GM21360 (cell line): ENCODE measurements around the gene ATCAY.
"Not testable (repeated sequence)": the region's sequence is repeated elsewhere in the genome, so short reads cannot be mapped to it uniquely, and the experiment has no call there.

ENCODE experiments used
- ATAC-seq: cut with Tn5 transposase; IDR thresholded peaks from one replicate; pipeline ENCODE4 v1.9.1; 2021; ENCODE audit warnings: mild to moderate bottlenecking, moderate library complexity; ENCODE audit not compliant: unreplicated experiment

The ATCAY gene

DNA sequence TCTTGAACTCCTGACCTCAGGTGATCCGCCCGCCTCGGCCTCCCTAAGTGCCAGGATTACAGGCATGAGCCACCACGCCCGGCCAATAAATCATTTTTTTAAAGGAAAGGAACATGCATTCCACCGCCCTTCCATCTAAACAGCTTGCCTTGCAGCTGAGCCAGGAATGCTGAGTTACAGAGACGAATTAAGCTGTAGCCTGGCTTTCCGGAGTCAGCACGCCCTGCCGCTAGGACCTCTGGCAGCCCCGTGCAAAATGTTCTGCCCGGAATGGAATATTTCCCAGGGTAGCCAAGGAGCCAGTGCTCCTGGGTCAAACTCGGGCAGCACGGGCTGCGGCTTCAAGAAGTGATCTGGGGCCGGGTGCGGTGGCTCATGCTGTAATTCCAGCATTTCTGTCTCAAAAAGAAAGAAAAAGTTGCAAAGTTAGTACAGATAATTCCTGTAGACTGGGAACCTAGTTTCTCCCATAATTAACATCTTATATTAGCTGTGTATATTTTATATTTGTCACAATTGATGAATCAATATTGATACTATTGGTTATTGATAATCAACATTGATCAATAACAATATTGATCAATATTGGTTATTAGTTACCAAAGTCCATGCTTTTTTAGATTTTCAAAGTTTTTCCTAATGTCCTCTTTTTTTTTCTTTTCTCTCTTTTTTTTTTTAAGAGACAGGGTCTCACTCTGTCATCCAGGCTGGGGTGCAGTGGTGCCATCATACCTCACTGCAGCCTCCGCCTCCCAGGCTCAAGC, 19.2 kb downstream of the ATCAY start:
- ATAC-seq, result no peak

DNA sequence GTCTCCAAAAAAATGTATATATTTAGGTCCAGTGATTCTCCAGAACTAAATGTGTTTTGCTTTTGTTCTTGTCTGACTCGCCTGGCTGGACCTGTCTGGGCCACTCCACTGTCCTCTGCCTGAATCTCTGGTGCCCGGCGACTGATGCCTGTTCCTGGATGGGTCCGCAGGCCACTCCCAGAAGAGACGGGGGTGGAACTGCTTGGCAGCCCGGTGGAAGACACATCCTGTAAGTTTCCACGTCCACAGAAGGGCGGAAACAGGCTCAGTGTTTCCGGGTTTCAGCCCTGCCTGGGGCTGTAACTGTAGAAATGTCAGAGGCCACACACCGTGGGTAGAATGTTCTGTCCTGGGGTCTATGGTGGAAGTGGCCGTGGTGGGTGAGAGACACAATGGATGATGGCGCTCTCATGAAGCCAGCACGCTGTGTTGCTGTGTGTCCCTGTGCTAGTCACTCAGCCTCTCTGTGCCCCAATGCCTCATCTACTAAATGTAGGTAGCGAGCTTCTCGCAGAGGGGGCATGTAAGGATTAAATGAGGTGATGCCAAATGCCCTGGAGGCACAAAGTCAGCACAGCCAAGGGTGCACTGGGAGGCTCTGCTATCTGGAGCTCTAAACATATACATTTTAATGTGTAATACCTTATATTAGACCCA, 22.0 kb downstream of the ATCAY start:
- no peak for ATAC-seq

DNA sequence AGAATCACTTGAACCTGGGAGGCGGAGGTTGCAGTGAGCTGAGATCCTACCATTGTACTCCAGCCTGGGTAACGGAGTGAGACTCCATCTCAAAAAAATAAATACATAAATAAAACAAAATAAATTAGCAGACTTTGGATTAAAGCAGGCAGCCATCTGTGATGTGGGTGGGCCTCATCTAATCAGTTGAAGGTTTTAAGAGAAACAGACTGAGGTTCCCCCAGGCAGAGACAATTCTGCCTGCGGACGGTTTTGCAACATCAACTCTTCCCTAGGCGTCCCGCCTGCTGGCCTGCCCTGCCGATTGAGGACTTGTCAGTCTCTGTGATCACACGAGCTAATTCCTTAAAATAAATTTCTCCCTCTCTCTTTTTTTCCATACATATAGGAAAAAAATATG, 23.7 kb downstream of the ATCAY start:
- no peak for ATAC-seq

DNA sequence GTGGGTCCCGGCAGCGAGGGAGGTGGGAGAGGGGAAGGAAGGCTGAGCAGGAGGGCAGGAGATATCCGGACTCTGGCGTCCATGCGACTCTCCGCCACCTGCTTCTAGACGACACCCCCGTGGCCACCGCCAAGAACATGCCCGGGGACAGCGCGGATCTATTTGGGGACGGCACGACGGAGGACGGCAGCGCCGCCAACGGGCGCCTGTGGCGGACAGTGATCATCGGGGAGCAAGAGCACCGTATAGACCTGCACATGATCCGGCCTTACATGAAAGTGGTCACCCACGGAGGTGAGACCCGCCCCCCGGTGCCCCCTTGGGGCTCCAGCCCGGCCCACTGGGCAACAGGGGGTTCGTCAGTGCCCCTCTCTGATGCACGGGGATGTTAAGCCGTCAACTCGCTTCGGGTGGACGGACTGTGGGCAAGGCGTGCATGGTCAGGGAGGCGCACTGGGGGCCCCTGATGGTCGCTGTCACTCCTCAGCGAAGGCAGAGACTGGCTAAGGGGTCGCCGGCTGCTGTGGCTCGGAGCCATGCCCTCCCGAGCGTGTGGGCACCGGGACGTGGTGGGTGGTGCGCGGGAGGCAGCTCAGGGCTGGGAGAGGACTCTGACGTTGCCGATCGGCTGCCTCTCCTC, 27.3 kb downstream of the ATCAY start:
- ATAC-seq, result no peak

DNA sequence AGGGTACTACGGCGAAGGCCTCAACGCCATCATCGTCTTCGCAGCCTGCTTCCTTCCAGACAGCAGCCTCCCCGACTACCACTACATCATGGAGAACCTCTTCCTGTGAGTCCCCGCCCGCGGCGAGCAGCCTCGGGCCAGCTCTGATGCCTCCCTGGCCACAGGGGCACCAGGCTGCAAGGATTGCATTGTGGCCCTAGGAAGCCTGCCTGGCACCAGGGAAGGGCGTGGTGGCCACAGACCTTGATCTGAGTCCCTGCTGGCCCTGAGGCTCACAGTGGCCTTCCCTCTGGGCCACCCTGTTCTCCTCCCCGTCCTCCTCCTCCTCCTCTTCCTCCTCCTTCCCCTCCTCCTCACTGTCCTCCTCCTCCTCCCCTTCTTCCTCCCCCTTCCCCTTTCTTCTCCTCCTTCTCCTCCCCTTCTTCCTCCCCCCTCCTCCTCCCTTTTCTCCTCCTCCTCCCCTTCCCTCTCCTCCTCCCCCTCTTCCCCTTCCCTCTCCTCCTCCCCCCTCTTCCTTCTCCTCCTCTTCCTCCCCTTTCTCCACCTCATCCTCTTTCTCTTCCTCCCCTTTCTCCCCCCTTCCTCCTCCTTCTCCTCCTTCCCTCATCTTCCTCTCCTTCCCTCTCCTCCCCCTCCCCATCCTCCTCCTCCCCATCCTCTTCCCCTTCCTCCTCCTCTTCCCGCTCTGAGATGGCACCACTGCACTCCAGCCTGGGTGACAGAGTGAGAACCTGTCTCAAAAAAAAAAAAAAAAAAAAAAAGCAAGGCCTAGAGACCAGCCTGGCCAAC, 28.0 kb downstream of the ATCAY start:
- ATAC-seq, result no peak

DNA sequence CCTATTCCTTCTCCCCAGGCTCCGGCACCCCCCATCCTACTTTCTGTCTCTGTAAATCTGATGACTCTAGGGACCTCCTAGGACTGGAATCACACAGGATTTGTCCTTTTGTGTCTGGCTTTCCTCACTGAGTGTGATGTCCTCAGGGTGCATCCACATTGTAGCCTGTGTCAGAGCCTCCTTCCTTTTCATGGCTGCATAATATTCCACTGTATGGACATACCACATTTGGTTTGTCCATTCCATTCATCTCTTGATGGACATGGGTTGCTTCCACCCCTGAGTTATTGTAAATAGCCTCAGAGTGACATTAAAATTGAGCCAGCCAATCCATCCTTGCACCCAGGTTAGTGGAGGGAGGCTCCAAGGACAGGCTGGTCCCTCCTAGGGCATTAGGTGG, 29.6 kb downstream of the ATCAY start:
- no peak for ATAC-seq

DNA sequence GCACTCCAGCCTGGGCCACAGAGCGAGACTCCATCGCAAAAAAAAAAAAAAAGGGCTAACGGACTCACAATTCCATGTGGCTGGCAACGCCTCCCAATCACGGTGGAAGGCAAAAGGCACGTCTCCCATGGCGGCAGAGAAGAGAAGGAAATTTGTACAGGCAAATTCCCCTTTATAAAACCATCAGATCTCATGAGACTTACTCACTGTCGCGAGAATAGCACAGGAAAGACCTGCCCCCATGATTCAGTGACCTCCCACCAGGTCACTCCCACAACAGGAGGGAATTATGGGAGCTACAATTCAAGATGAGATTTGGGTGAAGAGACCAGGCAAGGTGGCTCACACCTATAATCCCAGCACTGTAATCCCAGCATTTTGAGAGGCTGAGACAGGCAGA, 33.7 kb downstream of the ATCAY start:
- no peak for ATAC-seq

DNA sequence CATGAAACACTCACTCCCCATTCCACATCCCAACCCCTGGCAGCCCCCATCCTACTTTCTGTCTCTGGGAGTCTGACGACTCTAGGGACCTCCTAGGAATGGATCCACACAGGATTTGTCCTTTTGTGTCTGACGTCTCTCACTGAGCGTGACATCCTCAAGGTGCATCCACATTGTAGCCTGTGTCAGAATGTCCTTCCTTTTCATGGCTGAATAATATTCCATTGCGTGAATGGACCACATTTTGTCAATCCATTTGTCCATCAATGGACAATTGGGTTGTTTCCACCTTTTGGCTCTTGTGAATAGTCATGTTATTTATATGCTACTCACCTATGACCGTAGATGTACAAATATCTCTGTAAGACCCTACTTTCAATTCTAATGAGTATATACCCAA, 35.5 kb downstream of the ATCAY start:
- no peak for ATAC-seq

DNA sequence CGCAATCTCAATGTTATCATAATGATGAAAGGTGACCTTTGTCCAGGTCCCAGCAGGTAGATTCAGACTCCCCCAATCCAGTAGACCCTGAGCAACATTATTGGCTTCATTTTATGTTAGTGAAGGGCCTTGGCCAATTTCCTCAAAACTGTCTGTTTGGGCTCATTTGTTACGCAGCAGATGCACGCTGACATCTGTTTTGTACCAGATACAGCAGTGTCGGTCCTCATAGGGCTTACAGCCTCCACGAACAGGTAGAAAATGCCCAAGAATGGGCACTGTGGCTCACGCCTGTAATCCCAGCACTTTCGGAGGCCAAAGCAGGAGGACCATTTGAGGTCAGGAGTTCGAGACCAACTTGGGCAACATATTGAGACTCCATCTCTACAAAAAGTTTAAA, 39.3 kb downstream of the ATCAY start:
- no peak for ATAC-seq

DNA sequence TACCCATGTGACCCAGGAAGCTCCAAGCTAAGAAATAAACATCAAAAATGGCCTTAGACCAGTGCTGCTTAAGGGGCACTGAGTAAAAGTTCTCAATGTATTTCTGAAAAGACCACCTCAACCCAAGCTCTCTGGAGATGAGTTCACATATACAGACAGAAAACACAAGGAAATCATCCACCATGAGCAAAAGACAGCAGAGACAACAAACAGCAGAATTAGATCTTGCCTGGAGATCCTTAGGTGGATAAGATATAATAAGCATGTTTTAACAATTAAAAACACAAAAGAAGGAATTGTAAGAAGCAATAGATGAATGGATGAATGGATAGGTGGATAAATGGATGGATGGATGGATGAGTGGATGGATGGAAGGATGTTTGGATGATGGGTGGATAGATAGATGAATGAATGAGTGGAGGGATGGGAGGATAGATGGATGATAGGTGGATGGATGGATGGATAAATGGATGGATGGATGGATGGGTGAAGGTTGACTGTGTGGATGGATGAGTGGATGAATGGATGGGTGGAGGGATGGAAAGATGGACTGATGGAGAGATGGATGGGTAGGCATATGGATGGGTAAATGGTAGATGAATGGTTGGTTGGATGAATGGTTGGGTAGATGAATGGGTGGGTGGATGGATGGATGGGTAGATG, 42.7 kb downstream of the ATCAY start:
- ATAC-seq, result no peak

DNA sequence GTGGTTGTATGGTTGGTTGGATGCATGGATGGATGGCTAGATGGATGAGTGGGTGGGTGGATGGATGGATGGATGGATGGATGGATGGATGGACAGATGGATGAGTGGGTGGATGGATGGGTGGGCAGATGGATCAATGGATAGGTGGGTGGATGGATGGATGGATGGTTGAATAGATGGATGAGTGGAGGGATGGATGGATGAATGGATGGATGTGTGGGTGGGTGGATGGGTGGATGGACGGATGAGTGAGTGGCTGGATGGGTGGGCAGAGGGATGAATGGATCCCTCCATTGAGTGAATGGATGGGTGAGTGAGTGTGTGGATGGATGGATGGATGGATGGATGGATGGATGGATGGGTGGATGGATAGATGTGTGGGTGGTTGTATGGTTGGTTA, 43.4 kb downstream of the ATCAY start:
- ATAC-seq, result no peak

DNA sequence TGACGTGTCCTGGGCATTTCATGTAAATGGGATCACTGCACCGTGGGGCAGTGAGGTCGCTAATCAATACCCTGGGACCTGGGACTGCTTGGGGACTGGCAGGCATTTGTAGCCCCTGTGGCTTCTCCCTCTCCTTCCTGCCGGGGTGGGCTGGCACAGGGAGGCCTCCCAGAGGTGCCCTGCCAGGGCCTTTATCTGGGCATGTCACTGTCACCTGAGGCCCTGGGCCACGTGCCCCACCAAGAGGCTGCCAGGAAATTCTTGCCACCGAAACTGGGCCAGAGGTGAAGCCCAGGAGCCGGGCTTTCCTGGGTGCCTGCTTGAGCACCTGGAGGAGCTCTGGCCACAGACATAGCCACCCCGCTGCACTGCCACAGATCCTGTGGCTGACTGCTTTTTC, 50.6 kb downstream of the ATCAY start:
- ATAC-seq, result no peak

DNA sequence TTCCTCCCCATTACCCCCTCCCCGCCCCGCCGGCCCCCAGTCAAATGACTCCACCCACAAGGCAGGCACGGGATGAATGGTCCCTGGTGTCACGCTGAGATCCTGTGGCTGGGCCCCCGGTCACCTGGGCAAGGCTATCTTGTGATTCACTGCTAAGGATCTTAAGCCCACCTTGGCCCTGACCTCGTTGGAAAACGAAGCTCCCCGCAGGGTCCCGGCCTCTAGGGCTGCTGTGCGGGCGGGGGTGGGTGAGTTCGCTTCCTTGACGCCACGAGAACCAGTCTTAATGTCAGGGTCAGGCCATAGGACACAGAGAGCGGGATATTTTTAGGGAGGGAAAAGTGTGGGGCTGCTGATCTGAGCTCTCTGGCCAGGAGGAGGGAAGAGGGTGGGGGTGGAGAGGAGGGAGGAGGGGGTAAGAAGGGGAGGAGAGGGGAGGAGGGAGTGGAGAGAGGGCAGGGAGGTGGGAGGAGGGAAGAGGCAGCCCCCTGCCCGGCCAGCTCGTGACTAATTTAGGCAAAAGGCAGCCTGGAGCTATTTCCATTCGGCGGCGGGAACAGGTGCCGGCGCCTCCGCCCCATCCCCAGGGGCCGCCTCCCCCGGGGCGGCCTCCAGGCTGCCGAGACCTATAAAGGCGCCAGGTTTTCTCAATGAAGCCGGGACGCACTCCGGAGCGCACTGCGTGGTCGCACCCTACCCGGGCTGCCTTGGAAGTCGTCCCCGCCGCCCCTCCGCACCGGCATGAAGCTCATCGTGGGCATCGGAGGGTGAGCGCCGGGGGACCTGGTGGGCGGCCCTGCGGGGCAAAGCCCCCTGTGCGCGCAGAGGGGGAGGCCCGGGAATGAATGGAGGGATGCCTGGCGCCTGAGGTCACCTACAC, 52.7 kb downstream of the ATCAY start, which contains the start of gene NMRK2:
NMRK2 (plus strand) TSS at position 139 of the 880 bp plus-strand sequence; CDS start at position 742, 603 bp downstream.
- no peak for ATAC-seq

DNA sequence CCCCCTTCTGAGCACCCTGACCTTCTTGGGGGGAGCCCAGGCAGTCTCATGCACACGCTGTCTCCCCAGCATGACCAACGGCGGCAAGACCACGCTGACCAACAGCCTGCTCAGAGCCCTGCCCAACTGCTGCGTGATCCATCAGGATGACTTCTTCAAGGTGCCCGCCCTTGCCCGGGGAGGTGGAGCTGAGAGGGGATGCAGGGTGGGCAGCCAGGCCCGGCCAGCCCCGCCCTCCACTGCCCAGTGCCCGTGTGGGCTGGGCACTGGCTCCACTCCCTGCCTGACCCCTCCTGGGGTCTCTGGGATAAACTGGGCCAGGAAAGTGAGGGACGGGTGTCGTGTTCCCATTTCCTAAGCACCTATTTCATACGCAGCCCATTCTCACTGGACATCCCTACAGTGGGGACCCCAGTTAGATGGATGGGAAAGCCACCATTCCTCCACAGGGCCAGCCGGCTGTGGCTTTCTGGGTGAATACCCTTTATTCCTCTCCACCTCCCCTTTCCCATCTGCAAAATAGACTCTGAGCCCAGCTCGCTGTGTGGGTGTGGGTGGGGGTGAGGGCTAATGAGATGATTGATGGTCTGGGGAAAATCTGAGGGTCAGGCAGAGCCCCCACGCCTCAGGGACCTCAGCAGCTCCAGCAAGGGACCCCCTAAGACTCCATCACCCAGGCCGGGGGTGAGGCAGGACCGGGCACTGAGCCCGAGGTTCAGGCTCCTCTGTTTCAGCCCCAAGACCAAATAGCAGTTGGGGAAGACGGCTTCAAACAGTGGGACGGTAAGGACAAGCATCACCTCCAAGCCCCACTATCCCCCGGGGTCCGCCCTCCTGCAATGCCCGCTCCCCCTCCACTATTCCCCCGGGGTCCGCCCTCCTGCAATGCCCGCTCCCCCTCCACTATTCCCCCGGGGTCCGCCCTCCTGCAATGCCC, 56.3 kb downstream of the ATCAY start:
- ATAC-seq, result no peak

DNA sequence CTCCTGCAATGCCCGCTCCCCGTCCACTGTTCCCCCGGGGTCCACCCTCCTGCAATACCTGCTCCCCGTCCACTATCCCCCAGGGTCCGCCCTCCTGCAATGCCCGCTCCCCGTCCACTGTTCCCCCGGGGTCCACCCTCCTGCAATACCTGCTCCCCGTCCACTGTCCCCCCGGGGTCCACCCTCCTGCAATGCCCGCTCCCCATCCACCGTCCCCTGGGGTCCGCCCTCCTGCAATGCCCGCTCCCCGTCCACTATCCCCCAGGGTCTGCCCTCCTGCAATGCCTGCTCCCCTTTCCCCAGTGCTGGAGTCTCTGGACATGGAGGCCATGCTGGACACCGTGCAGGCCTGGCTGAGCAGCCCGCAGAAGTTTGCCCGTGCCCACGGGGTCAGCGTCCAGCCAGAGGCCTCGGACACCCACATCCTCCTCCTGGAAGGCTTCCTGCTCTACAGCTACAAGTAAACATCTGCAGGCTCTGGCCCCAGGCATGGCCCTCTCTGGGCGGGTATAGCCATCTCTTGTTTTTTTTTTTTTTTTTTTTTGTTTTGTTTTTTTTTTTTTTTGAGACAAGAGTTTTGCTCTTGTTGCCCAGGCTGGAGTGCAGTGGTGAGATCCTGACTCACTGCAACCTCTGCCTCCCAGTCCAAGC, 57.9 kb downstream of the ATCAY start:
- not testable (repeated sequence) for ATAC-seq

DNA sequence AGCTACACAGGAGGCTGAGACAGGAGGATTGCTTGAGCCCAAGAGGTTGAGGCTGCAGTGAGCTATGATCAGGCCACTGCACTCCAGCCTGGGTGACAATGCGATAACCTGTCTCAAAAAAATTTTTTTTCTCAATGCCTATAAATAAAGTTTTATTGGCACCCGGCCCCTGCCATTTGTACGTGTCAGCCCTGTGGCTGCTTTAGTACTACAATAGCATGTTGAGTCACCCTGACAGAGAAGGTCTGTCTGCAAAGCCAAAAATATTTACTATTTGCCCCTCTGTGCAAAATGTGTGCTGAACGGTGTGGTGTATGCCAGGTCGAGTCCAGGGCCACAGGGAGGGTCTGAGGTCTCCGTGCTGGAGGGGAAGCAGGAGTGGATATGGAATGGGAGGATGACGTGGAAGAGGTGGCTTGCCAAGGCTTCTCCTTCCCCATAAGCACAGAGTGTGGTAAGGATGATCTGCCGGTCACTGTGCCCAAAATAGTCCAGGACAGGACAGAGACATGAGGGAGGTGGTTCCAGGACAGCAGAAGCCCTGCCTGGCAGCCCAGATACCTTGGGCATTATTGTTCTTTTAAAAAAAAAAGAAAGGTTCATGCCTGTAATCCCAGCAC, 62.4 kb downstream of the ATCAY start:
- ATAC-seq, result no peak

DNA sequence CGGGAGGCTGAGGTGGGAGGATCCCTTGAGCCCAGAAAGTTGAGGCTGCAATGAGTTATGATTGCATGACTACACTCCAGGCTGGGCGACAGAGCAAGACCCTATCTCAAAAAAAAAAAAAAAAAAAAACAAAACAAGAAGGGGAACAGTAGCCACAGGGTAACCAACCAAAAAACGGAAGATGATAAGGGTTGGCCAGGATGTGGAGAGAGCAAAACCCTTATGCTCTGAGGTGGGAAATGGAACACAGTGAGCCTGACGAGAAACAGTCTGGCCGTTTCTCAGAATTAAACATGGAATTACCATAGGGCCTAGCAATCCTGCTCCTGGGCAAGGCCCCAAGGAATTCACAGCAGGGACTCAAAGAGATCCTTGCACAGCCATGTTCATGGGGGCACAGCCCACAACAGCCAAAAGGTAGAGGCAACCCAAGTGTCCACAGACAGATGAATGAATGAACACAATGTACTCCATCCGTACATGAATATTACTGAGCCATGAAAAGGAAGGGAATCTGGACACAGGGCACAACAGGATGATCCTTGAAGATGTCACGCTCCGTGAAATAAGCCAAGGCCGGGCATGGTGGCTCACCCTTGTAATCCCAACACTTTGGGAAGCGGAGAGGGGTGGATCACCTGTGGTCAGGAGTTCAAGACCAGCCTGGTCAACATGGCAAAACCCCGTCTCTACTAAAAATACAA, 63.7 kb downstream of the ATCAY start:
- ATAC-seq, result no peak
